Naive thymus-derived CD8-positive, alpha-beta T cell (primary cell): ENCODE results near the gene MICAL2. TPM values are rescaled to one million over a fixed set of nuclear protein-coding genes. Genes with fewer than 3 reads are reported as not detected.

ENCODE experiments used
- ATAC-seq, 2 donors: fragments of 150-1000 bp; cut with Tn5 transposase in 1 of 2; sonication (Bioruptor Pico), chemical (Tn5 transposase) in 1 of 2; 1 replicate in 1 of 2; 2 replicates in 1 of 2; pipeline ENCODE4 v1.10.0; 2021; ENCODE audit warnings: mild to moderate bottlenecking in 2 of 2, moderate library complexity in 2 of 2
- POLR2A ChIA-PET: fragments of 350-600 bp; sonication (Branson Sonifier 250); formaldehyde crosslinking; loops from one replicate; lab custom pipeline; 2021; ENCODE audit warnings: antibody characterized with exemption; lab: Charles Lee
- DNase-seq, 10 donors: peaks; one replicate each; pipeline versions ENCODE4 v3.0.0 to v3.0.0-alpha.2; 2020 to 2022
- H3K27ac Mint-ChIP-seq, 10 donors: one replicate each; pipeline ENCODE4 v1.8.0; 2020 to 2022; ENCODE audit warnings: mild to moderate bottlenecking in 10 of 10, mixed read lengths in 10 of 10, moderate library complexity in 4 of 10, inconsistent platforms in 1 of 10
- H3K27me3 Mint-ChIP-seq, 5 donors: one replicate each; pipeline ENCODE4 v1.8.0; 2021 to 2022; ENCODE audit warnings: mixed read lengths in 5 of 5
- H3K36me3 Mint-ChIP-seq, 3 donors: one replicate each; pipeline ENCODE4 v1.8.0; 2020 to 2022; ENCODE audit warnings: mixed read lengths in 3 of 3, mild to moderate bottlenecking in 2 of 3, inconsistent platforms in 1 of 3
- H3K4me1 Mint-ChIP-seq, 4 donors: one replicate each; pipeline ENCODE4 v1.8.0; 2021 to 2022; ENCODE audit warnings: mixed read lengths in 4 of 4
- H3K4me3 Mint-ChIP-seq, 10 donors: one replicate each; pipeline ENCODE4 v1.8.0; 2020 to 2022; ENCODE audit warnings: mild to moderate bottlenecking in 10 of 10, mixed read lengths in 10 of 10, moderate library complexity in 6 of 10, inconsistent platforms in 1 of 10
- H3K9me3 Mint-ChIP-seq, 9 donors: one replicate each; pipeline ENCODE4 v1.8.0; 2020 to 2022; ENCODE audit warnings: mixed read lengths in 9 of 9, mild to moderate bottlenecking in 3 of 9, inconsistent platforms in 1 of 9, moderate library complexity in 1 of 9
- polyA plus RNA-seq, 3 donors: library from polyadenylated mRNA; unstranded; fragments of 300-500 nt; fragmentation: Illumina TruSeq; gene quantifications; one replicate each; pipeline ENCODE4 v1.2.3, GENCODE V29; 2021
- total RNA-seq, 8 experiments: library from RNA in 2 of 8; stranded (reverse) in 2 of 8; gene quantifications; one replicate each; pipeline ENCODE4 v1.2.3 and lab custom pipeline; 2021 to 2026

The MICAL2 gene
- total and polyA plus RNA-seq, 5 experiments from 2014 or later: 2.3 to 12.3 (median 5.0) TPM

GRCh38 chr11:12190511-12190910 is 80.1 kb downstream of the MICAL2 start:
- DNase-seq (no peak), ATAC-seq (no peak)
- Mint-ChIP-seq H3K27me3 (no peaks in the 10 kb centered on the region), H3K4me1 (peaks cover 15 to 36% (median 30%) of the 10 kb centered on the region in 4 donors), H3K9me3 (no peaks in the 10 kb centered on the region), H3K4me3 (no peak overlapping the region), H3K27ac (peak overlapping the region in 6 of 10 donors; percentile 20 to 93 (median 82)), H3K36me3 (no peaks in the 10 kb centered on the region)
- POLR2A ChIA-PET: no interaction called here

GRCh38 chr11:12192794-12193514 is 82.6 kb downstream of the MICAL2 start:
- peak in 7 of 10 donors; percentile 34 to 86 (median 58) for DNase-seq
- peak; percentile 72 to 81 for ATAC-seq
- H3K27ac Mint-ChIP-seq: peak overlapping the region; percentile 7 to 96 (median 84)
- no peak overlapping the region for H3K4me3 Mint-ChIP-seq
- H3K4me1 Mint-ChIP-seq: peaks cover 30 to 56% (median 50%) of the 10 kb centered on the region in 4 donors
- no peaks in the 10 kb centered on the region for H3K36me3 Mint-ChIP-seq
- H3K9me3 Mint-ChIP-seq: no peaks in the 10 kb centered on the region
- H3K27me3 Mint-ChIP-seq: no peaks in the 10 kb centered on the region
- POLR2A ChIA-PET: no interaction called here

- POLR2A ChIA-PET: interaction anchor here (1.0 to 5.2 kb wide), 2 partner anchors 16 to 31 kb away, joined by 3 to 26 read pairs; no protein-coding TSS in a partner anchor
- no peak for ATAC-seq
- H3K36me3 Mint-ChIP-seq: no peaks in the 10 kb centered on the region
- no peak overlapping the region for H3K4me3 Mint-ChIP-seq
- no peak for DNase-seq
- peaks cover 33 to 64% (median 58%) of the 10 kb centered on the region in 4 donors for H3K4me1 Mint-ChIP-seq
- no peaks in the 10 kb centered on the region for H3K9me3 Mint-ChIP-seq
- H3K27me3 Mint-ChIP-seq: no peaks in the 10 kb centered on the region
- H3K27ac Mint-ChIP-seq: peak overlapping the region; percentile 7 to 96 (median 81)
These were observed 83.3 kb downstream of the MICAL2 start for GRCh38 chr11:12193515-12194336.

GRCh38 chr11:12195768-12196167 is 85.4 kb downstream of the MICAL2 start:
- peak overlapping the region; percentile 93 to 98 (median 95) for H3K27ac Mint-ChIP-seq
- H3K4me3 Mint-ChIP-seq: peak overlapping the region; percentile 70 to 93 (median 84)
- H3K4me1 Mint-ChIP-seq: peaks cover 41 to 81% (median 70%) of the 10 kb centered on the region in 4 donors
- H3K9me3 Mint-ChIP-seq: no peaks in the 10 kb centered on the region
- H3K36me3 Mint-ChIP-seq: no peaks in the 10 kb centered on the region
- POLR2A ChIA-PET: interaction anchor here (0.6 to 5.2 kb wide), 5 partner anchors 9 to 354 kb away, joined by 3 to 26 read pairs (median 4); partner anchors contain the start of gene USP47
- no peaks in the 10 kb centered on the region for H3K27me3 Mint-ChIP-seq
- peak in 9 of 10 donors; percentile 30 to 80 (median 59) for DNase-seq
- ATAC-seq: peak; percentile 81 to 85

- POLR2A ChIA-PET: interaction anchor here (0.8 to 5.2 kb wide), 4 partner anchors 28 to 108 kb away, joined by 3 to 26 read pairs (median 8); no protein-coding TSS in a partner anchor
- Mint-ChIP-seq H3K36me3 (no peaks in the 10 kb centered on the region), H3K4me1 (peaks cover 43 to 85% (median 71%) of the 10 kb centered on the region in 4 donors), H3K9me3 (no peaks in the 10 kb centered on the region), H3K27ac (peak overlapping the region; percentile 93 to 98 (median 95)), H3K27me3 (no peaks in the 10 kb centered on the region), H3K4me3 (peak overlapping the region; percentile 70 to 93 (median 84))
- DNase-seq (peak in 1 of 10 donors; percentile 19), ATAC-seq (peak in 1 of 2 donors; percentile 27)
These were observed 85.9 kb downstream of the MICAL2 start for GRCh38 chr11:12196308-12196707.

GRCh38 chr11:12196872-12197271 is 86.5 kb downstream of the MICAL2 start:
- no peaks in the 10 kb centered on the region for H3K9me3 Mint-ChIP-seq
- POLR2A ChIA-PET: interaction anchor here (3.7 to 5.2 kb wide), 2 partner anchors 28 to 39 kb away, joined by 11 to 26 read pairs; no protein-coding TSS in a partner anchor

GRCh38 chr11:12198251-12199222 is 88.1 kb downstream of the MICAL2 start:
- peak overlapping the region in 9 of 10 donors; percentile 18 to 97 (median 78) for H3K27ac Mint-ChIP-seq
- H3K9me3 Mint-ChIP-seq: no peaks in the 10 kb centered on the region
- H3K27me3 Mint-ChIP-seq: no peaks in the 10 kb centered on the region
- DNase-seq (no peak), ATAC-seq (no peak)
- POLR2A ChIA-PET: interaction anchor here (1.5 to 5.2 kb wide), 3 partner anchors 9 to 38 kb away, joined by 5 to 26 read pairs (median 11); no protein-coding TSS in a partner anchor
- H3K4me1 Mint-ChIP-seq: peaks cover 37 to 77% (median 63%) of the 10 kb centered on the region in 4 donors
- peak overlapping the region in 8 of 10 donors; percentile 2 to 71 (median 28) for H3K4me3 Mint-ChIP-seq
- no peaks in the 10 kb centered on the region for H3K36me3 Mint-ChIP-seq

More at GRCh38 chr11:12196872-12197271, 86.5 kb downstream of the MICAL2 start:
- no peak for ATAC-seq
- H3K36me3 Mint-ChIP-seq: no peaks in the 10 kb centered on the region
- H3K4me3 Mint-ChIP-seq: peak overlapping the region; percentile 70 to 93 (median 84)
- peaks cover 43 to 85% (median 71%) of the 10 kb centered on the region in 4 donors for H3K4me1 Mint-ChIP-seq
- DNase-seq: no peak
- peak overlapping the region; percentile 93 to 98 (median 95) for H3K27ac Mint-ChIP-seq
- no peaks in the 10 kb centered on the region for H3K27me3 Mint-ChIP-seq

- Mint-ChIP-seq H3K4me1 (peaks cover 36 to 69% (median 57%) of the 10 kb centered on the region in 4 donors), H3K36me3 (no peaks in the 10 kb centered on the region), H3K4me3 (peak overlapping the region in 4 of 10 donors; percentile 2 to 41 (median 30)), H3K9me3 (no peaks in the 10 kb centered on the region), H3K27ac (peak overlapping the region in 9 of 10 donors; percentile 18 to 97 (median 63)), H3K27me3 (no peaks in the 10 kb centered on the region)
- DNase-seq: no peak
- ATAC-seq: no peak
- POLR2A ChIA-PET: interaction anchor here (1.5 to 3.7 kb wide), 2 partner anchors 9 to 37 kb away, joined by 5 to 11 read pairs; no protein-coding TSS in a partner anchor
These were observed 89.0 kb downstream of the MICAL2 start for GRCh38 chr11:12199231-12199948.

- H3K4me1 Mint-ChIP-seq: peaks cover 30 to 60% (median 48%) of the 10 kb centered on the region in 4 donors
- DNase-seq: no peak
- no peak for ATAC-seq
- no peaks in the 10 kb centered on the region for H3K27me3 Mint-ChIP-seq
- POLR2A ChIA-PET: interaction anchor here (1.3 to 3.7 kb wide), 2 partner anchors 24 to 36 kb away, joined by 3 to 11 read pairs; no protein-coding TSS in a partner anchor
- no peaks in the 10 kb centered on the region for H3K36me3 Mint-ChIP-seq
- H3K9me3 Mint-ChIP-seq: no peaks in the 10 kb centered on the region
- H3K27ac Mint-ChIP-seq: peak overlapping the region in 6 of 10 donors; percentile 2 to 91 (median 62)
- H3K4me3 Mint-ChIP-seq: no peak overlapping the region
These were observed 90.0 kb downstream of the MICAL2 start for GRCh38 chr11:12200279-12200990.
